NCI-H82 (cell line): ENCODE data around the gene XG.
A peak's percentile ranks its signal among the peaks of the same experiment; 100 is the strongest.

ENCODE experiments used
- DNase-seq: peaks from one replicate; lab custom pipeline; 2025; lab: John Stamatoyannopoulos, UW

The XG gene

DNA sequence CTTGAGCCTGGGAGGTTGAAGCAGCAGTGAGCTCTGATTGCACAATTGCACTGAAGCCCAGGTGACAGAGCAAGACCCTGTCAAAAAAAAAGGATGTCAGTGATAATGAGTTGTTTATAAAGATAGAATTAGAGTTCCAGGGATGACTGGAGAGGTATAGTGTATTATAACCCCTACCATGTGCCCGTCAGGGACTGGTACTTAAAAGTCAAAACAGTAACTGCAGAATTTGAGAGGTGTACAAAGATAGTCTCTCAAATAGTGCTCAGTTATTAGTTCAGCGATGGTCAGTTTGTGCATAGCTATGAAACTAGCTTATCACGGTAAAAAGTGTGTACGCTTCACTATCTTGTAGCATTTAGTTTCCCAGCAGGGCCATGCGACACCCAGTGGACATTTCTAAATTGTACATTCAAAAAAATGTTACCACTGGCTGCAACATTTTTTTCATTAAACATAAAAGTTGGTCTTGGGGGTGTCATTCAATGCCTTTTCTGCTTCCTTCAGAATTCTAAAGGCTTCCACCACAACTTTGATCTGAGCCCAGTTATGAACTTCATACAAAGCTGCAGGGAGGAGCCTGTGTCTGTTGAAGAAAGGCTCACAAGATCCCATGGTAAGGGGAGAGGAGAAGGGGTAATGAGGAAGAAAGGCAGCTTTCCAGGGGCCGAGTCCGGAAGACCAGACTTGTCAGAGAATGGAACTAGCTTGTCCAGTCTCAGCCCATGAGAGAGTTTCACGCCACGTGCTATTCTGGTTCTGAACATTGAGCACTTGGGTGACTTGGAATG, 67.7 kb downstream of the XG start:
- peak; percentile 39 for DNase-seq

GRCh38 chrX:2820136-2820771, 68.4 kb downstream of the XG start:
- DNase-seq, result no peak

DNA sequence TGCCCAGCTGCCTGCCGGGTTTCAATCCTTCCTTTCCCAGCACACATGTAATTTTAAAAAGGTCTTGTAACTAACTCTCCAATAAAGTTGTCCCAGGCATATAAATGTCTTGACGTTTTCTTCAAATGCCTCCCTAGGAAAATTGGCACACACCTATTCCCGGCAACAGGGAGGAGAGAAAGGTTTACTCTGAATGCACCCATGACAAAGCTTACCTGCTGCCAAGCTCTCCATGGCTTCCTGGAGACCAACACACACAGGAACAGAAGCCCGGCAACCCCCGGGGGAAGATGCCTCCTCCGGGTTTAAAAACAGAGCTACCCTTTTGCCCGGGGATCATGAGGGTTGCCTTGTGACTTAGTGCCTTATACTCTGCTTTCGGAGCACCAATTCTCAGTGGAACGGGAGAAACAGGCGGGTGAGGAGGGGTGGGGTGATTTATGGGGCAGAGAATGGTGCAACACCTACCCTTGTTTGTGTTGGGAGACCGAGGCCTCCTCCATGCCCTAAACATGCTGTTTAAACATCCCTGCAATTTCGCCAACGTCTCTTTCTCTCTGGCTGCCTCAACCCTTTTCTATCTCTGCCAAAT, 72.1 kb downstream of the XG start:
- DNase-seq, result no peak

- DNase-seq, result no peak
Observed at GRCh38 chrX:2824886-2825285, 73.0 kb downstream of the XG start.

DNA sequence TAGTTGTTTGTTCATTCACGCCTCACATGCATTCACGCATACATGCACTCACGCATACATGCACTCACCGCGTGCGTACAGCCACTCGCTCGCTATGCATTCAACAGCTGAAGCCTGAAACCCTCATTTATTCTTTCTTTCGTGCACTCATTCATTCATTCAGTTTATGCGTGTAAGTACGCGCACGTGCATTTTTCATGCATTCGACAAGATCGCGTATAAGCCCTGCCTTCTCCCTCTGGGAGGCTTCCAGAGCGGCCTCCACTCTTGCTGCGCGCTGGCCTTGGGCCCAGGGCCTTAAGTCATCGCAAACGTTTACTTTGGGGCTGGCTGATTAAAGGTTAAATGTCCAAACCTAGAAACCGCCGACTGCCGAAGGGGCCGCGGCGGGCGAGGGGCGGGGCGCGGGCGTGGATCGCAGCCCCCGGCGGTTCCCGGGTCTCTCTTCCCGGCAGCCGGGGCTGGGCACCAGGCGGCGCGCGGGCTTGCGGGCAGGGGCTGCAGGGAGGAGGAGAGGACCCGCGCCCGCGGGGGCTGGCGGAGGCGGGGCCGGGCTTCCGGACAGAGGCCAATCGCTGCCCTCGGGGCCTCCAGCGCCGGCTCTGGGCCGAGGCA, 76.6 kb downstream of the XG start, which contains the start of gene GYG2:
Gene GYG2, plus strand, starts transcription at position 587 of the 615 bp plus-strand sequence. CDS start 1,259 bp downstream, outside the sequence.
- DNase-seq, result peak; percentile 69

- peak; percentile 35 for DNase-seq
Observed at GRCh38 chrX:2828959-2829411, 77.1 kb downstream of the XG start.

GRCh38 chrX:2829469-2830246, 77.8 kb downstream of the XG start:
- no peak for DNase-seq

GRCh38 chrX:2831471-2832228, 79.8 kb downstream of the XG start:
- DNase-seq, result no peak

GRCh38 chrX:2837961-2838360, 86.1 kb downstream of the XG start:
- DNase-seq, result no peak

DNA sequence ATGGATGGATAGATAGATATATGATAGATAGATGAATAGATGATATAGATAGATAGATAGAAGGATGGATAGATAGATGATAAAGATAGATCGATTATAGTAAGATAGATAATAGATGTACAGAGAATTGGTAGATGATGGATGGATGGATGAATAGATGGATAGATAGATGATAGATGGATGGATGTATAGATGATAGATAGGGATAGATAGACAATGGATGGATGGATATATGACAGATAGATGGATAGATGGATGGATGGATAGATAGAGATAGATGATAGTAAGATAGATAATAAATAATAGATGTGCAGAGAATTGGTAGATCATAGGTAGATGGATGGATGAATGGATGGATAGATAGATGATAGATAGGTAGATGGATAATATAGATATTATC, 89.1 kb downstream of the XG start:
- DNase-seq, result no peak

GRCh38 chrX:2841537-2841936, 89.7 kb downstream of the XG start:
- no peak for DNase-seq

DNA sequence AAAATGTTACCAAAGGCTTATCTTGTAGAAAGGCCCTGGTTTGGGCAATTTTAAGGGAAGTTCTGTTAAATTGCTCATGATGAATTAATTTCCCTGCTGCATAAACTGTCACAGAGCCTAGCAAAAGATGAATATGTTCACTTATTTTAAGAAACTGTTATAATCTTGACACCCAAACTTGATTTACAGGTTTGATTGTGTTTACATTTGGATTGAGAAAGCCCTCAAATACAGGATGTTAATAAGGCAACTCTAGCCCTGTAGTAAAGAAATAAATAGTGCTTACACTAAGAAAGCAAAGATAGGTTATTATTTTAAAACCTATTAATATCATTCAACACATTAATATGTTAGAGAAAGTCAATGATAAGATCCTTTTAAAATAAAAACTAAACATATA, 95.2 kb downstream of the XG start:
- DNase-seq, result no peak

GRCh38 chrX:2848871-2849301, 97.0 kb downstream of the XG start:
- DNase-seq, result no peak

DNA sequence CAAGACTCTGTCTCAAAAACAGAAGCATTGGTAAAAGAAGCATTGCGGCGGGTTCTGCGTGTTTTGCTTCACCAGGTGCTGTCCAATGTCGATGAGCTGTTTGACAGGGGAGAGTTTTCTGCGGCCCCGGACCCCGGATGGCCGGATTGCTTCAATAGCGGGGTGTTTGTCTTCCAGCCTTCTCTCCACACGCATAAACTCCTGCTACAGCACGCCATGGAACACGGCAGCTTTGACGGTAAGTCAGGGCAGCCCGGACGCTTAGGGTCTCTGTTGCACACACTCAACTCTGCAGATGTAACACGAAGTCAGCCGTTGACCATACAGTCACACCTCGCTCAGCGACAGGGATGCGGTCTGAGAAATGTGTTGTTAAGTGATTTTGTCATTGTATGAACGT, 103.1 kb downstream of the XG start:
- DNase-seq, result no peak

DNA sequence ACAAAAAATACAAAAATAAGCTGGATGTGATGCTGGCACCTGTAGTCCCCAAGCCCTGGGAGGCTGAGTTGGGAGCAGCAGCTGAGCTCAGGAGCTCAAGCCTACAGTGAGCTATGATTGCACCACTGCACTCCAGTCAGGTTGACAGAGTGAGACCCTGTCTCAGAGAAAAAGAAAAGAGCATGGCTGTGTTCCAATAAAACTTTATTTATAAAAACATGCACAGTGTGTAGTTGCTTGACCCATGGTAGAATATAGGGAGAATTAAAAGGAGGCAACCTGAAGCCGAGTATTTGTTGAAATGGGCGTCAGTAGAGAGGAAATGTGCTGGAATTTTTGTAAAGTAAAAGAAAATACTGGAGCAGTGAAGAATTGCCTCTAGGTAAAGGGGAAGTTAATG, 103.9 kb downstream of the XG start:
- DNase-seq, result no peak

DNA sequence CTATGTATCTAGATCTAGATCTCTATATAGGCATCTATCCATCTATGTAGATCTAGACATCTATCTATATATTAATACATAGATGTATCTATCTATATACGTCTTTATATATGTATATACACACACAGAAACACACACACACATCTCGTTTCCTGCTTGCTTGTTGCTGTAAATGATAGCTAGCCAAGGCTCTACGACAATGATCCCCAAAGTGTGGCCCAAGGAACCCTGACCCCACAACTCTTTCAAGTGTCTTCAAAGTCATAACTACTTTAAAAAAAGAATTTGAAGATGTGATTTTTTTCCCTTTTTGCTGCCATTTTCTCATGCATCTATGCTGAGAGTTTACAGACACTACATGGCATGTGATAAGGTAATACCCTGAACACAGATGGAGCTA, 105.7 kb downstream of the XG start:
- no peak for DNase-seq

GRCh38 chrX:2859197-2859797, 107.5 kb downstream of the XG start:
- DNase-seq, result no peak

GRCh38 chrX:2862404-2862803, 110.6 kb downstream of the XG start:
- DNase-seq, result no peak

DNA sequence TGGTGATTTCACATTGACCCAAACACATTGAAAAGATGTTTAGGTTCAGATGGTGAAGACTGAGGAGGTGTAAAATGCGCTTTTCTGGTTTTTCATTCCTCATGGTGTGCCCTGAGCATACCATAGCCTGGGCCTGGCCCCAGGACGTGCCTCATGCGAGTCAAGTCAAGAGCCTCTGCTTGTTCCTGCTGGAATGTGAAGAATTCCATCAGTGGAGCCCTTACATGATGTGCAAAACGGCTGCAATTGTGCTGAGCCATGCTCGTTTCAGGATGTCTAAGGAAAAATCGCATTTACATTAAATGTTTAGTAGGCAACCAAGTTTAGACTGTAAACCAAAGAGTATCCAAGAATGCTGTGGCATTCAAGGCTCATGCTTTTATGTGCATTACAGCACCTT, 111.8 kb downstream of the XG start:
- DNase-seq, result no peak
